ENCODE data around the gene CD300H.
A peak's percentile ranks its signal among the peaks of the same experiment; 100 is the strongest.
"Not testable (repeated sequence)": the region's sequence is repeated elsewhere in the genome, so short reads cannot be mapped to it uniquely, and the experiment has no call there.

Gene CD300H

DNA sequence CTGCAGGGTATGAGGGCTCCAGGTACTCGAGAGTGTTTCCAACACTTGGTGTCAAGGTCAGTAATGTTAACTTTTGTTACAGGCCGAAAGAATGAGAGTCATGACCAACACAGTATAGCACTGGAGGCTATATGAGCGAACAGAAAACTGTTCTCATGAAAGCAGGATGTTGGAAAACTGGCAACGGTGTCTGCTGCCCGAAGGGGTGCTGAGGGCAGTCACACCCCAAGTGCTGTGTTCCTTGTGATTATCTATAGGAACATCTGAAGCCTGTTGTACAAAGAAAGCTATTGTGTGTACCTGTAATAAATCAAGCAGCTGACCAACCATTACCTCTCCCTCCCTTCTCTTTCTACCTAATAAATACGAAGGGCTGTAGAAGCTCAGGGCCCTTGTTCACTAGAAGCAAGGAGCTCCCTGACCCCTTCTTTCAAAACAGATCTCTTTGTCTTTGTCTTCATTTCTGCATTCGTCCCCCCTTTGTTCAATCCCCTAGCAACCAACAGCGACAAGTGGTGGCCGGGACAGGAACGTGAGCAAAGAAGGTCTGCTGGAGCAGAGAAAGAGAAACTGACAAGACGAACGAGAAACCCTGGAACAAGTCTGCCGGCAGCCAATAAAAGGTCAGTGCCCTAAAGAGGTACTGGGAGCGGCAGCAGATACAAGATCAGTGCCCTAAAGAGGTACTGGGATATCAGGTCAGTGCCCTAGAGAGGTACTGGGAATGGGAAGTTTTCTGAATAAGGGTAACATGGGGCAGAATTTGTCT, 17.2 kb upstream of the CD300H start:
- no peak for DNase-seq (ENCODE audit: low read depth)

GRCh38 chr17:74582633-74583032, 15.3 kb upstream of the CD300H start:
- no peak for DNase-seq (ENCODE audit: low read depth)

DNA sequence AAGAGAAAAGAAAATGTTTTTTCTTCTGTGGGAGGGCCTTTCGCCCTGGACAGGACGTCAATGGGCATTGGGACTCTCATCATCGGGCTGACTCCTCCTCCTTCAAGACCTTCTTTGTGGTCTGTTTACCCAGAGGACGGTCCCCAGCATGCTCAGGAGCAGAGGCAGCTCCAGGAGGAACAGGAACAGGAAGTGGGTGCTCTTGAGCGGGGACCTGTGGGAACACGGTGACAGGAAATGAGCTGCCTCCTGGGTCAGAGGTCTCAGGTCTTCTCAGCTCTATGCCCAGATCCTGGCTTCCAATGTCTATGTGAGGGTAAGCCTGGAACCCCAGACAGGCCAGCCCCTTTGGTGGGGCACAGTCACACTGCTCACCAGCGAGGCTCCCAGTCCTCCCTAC, 12.6 kb upstream of the CD300H start:
- no peak for DNase-seq (ENCODE audit: low read depth)

GRCh38 chr17:74578979-74579378, 11.7 kb upstream of the CD300H start:
- DNase-seq (ENCODE audit: low read depth) = no peak

DNA sequence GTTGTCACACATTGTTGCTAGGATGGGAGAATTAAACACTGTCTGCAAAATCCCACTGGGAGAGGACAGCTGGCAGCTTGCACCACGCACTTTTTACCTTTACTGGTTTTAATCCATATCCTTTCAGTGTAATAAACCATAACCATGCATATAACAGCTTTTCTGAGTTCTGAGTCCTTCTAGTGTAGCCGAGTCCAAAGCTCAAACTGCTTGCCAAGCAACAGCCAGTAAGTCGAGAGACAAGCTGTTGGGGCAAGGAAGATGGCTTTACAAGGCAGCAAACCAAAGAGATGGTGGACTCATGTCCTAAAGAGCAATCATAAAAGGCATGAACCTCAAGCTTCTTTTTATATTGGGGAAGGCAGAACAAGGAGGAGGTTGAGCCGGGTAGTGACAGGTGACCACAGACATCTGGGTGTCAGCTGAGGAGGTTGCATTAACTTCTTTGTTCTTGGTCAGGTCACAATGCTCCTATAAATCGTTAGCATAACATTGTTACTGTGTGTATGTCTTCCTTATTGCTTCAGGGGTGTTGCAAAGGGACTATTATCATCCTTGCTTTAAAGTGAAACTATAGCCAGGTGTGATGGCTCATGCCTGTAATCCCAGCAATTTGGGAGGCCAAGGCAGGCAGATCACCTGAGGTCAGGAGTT, 7.3 kb upstream of the CD300H start:
- no peak for DNase-seq (ENCODE audit: low read depth)

DNA sequence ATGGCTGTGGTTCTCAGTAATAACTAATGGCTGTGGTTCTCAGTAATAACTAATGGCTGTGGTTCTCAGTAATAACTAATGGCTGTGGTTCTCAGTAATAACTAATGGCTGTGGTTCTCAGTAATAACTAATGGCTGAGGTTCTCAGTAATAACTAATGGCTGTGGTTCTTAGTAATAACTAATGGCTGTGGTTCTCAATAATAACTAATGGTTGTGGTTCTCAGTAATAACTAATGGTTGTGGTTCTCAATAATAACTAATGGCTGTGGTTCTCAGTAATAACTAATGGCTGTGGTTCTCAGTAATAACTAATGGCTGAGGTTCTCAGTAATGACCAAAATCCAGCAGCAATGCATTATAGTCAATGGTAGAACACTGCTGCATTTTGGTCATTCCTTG, 6.3 kb upstream of the CD300H start:
- not testable (repeated sequence) for DNase-seq (ENCODE audit: low read depth)

DNA sequence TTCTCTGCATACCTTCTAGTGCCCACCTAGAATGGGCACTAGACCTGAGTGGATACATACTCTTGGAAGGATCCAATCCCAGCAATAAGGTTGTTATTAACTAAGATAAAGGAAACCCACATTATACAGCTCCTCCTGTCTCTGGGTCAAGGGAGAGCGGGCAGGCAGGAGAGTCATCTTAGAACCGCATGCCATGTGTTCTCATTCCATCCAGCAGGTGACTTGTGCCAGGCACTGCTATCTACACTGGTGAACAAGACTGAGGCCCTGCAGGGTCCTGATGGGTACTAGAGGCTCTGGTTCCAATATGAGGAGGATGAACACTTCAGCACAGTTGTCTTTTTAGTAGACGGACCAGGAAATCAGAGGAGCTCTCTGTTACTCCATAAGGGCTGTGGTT, 5.9 kb upstream of the CD300H start:
- no peak for DNase-seq (ENCODE audit: low read depth)

DNA sequence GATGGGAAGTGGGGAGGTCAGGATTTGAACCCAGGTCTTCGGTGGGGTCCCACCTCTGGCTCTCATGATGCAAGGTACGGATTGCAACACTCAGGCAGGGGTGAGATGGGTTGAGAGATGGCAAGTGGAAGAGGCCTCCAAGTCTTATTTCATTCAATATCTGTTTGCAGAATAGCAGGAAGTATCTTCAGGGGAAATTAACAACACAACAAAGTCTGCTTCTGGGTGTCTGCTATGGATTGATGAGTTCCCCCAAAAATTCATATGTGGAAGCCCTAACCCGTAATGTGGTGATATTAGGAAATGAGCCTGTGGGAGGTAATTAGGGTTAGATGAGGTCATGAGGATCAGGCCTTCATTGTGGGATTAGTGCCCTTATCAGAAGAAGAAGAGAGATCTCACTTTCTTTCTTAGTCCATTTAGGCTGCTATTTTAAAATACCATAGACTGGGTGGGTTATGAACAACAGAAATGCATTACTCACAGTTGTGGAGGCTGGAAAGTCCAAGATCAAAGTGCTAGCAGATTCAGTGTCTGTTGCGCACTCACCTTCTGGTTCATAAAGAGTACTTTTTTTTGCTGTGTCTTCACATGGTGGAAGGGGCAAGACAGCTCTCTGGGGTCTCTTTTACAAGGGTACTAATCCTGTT, 4.4 kb upstream of the CD300H start:
- no peak for DNase-seq (ENCODE audit: low read depth)

- peak; percentile 99 for DNase-seq (ENCODE audit: low read depth)
Observed at GRCh38 chr17:74569020-74570003, 2.0 kb upstream of the CD300H start.

- DNase-seq (ENCODE audit: low read depth) = no peak
Observed at GRCh38 chr17:74568106-74568873, 981 bp upstream of the CD300H start.

DNA sequence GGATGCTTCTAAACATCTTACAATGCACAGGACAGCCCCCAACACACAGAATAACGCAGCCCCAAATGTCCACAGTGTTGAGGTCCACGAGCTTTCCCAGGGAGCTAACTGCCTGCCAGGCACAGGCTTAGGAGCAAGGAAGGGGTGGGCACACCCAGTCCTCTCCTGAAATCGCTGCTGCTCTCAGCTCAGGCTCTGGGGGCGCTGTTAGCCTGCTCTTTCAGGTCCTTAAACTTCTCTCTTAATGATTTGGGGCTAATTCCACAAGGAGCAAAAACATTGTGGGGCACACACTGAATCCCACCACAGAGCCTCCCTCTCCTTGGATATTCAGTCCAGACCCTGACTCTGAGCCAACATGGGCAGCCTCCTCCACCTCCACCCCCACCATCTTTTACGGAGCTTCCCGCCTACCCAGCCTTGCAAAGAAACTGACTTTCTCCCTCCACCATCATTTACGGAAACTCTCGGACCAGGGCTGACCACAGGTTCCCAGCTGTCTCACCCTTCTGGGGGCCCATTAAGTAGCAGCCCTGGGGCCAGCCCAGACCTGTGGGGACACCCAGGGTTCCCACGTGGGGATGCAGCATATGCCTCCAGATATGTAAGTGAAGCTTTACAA, 1.1 kb downstream of the CD300H start:
- DNase-seq (ENCODE audit: low read depth) = no peak

DNA sequence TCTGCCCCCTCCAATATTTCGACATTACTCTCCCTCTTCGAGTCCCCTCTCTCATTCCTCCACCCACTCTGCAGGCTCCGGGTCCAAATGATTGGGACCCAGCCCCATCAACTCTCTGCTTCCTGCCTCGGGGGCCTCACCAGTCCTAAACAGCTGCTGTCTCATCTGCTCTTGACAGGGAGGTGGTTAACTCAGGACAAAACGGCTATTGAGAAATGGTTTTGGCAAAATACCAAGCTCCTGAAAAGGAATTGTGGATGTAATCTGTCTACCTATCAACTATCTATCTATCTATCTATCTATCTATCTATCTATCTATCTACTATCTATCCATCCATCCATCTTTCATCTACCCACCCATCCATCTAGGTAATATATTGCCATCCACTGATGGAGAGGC, 2.2 kb downstream of the CD300H start:
- no peak for DNase-seq (ENCODE audit: low read depth)

GRCh38 chr17:74563358-74563757, 4.0 kb downstream of the CD300H start:
- DNase-seq (ENCODE audit: low read depth) = no peak

GRCh38 chr17:74561586-74561985, 5.7 kb downstream of the CD300H start:
- DNase-seq (ENCODE audit: low read depth) = no peak

- no peak for DNase-seq (ENCODE audit: low read depth)
Observed at GRCh38 chr17:74558882-74559519, 8.3 kb downstream of the CD300H start.

DNA sequence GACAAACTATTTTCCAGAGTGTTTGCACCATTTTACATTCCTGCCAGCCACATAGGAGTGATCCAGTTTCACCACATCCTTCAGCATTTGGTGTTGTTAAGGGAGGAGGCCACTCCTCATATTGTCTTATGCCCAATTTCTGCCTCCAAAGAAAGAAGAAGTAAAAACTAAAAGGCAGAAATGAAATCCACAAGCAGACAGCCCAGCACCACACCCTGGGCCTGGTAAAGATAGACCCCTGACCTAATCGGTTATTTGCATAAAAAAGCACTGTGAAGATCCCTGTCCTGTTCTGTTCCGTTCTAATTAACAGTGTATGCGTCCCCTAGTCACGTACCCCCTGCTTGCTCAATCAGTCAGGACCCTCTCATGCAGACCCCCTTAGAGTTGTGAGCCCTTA, 8.9 kb downstream of the CD300H start:
- DNase-seq (ENCODE audit: low read depth) = not testable (repeated sequence)

DNA sequence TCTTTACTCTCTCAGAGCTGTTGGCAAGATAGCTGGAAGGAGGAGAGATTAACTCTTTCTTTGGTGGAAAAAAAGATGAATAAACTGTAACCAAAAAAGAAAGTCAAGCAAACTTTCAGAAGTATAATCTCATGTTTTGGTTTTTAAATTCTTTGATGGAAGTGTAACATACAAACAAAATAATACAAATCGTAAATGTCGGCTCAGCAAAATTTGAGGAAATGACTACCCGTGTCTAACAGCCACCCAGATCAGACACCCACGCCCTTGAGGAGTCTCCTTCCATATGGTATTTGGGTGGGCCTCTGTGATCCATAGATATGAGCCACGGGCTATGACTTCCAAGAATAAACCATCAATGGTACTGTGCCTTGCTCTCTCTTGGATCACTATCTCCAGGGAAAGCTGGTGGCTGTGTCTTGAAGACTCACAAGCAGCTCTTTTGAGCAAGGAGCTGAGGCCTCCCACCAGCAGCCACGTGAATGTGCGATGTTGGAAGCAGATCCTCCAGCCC, 11.8 kb downstream of the CD300H start:
- no peak for DNase-seq (ENCODE audit: low read depth)

- DNase-seq (ENCODE audit: low read depth) = no peak
Observed at GRCh38 chr17:74554909-74555308, 12.4 kb downstream of the CD300H start.

- no peak for DNase-seq (ENCODE audit: low read depth)
Observed at GRCh38 chr17:74552037-74552436, 15.3 kb downstream of the CD300H start.

GRCh38 chr17:74550602-74551001, 16.7 kb downstream of the CD300H start:
- no peak for DNase-seq (ENCODE audit: low read depth)

All from stromal cell of bone marrow (primary cell).